HepG2 (cell line): Measurements from ENCODE around the gene POC1B. TPM values are rescaled to one million over a fixed set of nuclear protein-coding genes. Genes with fewer than 3 reads are reported as not detected.

ENCODE experiments used
- ZNF577 ChIP-seq: sonication (generic); formaldehyde crosslinking; IDR thresholded peaks from 2 replicates; pipeline ENCODE4 v1.4.0; 2020; ENCODE audit warnings: mild to moderate bottlenecking, low read depth, missing genetic modification reagents, borderline replicate concordance
- ZNF660 ChIP-seq: sonication (generic); formaldehyde crosslinking; IDR thresholded peaks from 2 replicates; pipeline ENCODE4 v1.5.1; 2020; ENCODE audit warnings: mild to moderate bottlenecking, low read depth, missing genetic modification reagents, borderline replicate concordance
- polyA plus RNA-seq, 8 experiments: library from polyadenylated mRNA; depleted of rRNA in 3 of 8; stranded (reverse) in 7 of 8; unstranded in 1 of 8; fragments of >200 nt; fragmentation: Illumina TruSeq in 4 of 8; extraction: Trizol in 4 of 8; gene quantifications; 2 replicates each; pipeline versions ENCODE4 v1.2.1 to v1.2.3, GENCODE V29; 2011 to 2016; ENCODE audit warnings: low read depth in 4 of 8, missing spikeins in 1 of 8, mixed read lengths in 1 of 8; ENCODE audit not compliant: insufficient read depth in 1 of 8
- total RNA-seq, 5 experiments: library from RNA; depleted of rRNA; stranded (reverse); fragments of >200 nt; fragmentation: Illumina TruSeq; extraction: Trizol; gene quantifications; 2 replicates each; pipeline ENCODE4 v1.2.3, GENCODE V29; 2016; ENCODE audit warnings: low read depth in 1 of 5
- TF ChIP-seq, protein P1 (sequence below): IDR thresholded peaks from 2 replicates; pipeline ENCODE4 v1.6.1; 2016; ENCODE audit warnings: low read depth, missing genetic modification reagents, missing compliant biosample characterization
- TF ChIP-seq, protein P2 (sequence below): IDR thresholded peaks from 2 replicates; pipeline ENCODE4 v1.6.1; 2016; ENCODE audit warnings: mild to moderate bottlenecking, missing biosample characterization, missing genetic modification reagents
- TF ChIP-seq, protein P3 (sequence below): IDR thresholded peaks from 2 replicates; pipeline ENCODE4 v1.6.1; 2016; ENCODE audit warnings: mild to moderate bottlenecking

Gene POC1B
- total and polyA plus RNA-seq, 2 of the 13 experiments (the other 11 are each of a cell fraction or from before 2014, with no cell fraction given), result 9.3 to 11.0 TPM

DNA sequence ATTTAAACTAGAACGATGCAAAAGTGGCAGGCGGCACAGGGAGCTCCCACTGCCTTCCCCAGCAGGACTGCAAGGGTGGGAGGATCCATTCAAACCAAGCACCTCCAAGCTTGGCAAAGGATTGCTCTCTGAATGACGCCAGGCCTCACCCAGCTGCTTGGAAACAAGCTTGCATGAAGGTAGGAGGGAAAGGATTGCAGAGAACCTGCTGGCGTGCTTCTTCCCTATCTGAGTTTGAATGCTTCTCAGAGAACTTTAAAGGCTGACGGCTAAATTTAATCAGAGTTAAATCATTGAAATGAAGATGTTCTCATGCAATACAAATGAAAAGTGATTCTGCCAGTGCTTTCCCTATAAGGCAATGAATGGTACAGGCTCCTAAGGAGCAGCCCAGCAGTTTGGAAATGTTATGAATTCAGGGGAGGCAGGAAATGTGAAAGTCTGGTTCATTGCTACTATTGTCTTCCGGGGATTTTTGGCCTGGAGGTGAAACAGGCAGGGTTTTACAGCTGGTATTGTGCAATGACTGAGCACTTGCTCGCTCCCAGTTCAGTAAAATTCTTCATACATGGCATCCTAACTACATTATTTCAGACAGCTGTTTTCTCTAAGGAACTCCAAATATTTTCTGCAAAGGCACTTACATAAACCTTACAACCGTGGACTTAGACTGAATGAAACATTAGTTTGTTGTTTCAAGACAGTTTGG, 141.6 kb downstream of the POC1B start (continued):
- TF ChIP-seq, protein P1, sequence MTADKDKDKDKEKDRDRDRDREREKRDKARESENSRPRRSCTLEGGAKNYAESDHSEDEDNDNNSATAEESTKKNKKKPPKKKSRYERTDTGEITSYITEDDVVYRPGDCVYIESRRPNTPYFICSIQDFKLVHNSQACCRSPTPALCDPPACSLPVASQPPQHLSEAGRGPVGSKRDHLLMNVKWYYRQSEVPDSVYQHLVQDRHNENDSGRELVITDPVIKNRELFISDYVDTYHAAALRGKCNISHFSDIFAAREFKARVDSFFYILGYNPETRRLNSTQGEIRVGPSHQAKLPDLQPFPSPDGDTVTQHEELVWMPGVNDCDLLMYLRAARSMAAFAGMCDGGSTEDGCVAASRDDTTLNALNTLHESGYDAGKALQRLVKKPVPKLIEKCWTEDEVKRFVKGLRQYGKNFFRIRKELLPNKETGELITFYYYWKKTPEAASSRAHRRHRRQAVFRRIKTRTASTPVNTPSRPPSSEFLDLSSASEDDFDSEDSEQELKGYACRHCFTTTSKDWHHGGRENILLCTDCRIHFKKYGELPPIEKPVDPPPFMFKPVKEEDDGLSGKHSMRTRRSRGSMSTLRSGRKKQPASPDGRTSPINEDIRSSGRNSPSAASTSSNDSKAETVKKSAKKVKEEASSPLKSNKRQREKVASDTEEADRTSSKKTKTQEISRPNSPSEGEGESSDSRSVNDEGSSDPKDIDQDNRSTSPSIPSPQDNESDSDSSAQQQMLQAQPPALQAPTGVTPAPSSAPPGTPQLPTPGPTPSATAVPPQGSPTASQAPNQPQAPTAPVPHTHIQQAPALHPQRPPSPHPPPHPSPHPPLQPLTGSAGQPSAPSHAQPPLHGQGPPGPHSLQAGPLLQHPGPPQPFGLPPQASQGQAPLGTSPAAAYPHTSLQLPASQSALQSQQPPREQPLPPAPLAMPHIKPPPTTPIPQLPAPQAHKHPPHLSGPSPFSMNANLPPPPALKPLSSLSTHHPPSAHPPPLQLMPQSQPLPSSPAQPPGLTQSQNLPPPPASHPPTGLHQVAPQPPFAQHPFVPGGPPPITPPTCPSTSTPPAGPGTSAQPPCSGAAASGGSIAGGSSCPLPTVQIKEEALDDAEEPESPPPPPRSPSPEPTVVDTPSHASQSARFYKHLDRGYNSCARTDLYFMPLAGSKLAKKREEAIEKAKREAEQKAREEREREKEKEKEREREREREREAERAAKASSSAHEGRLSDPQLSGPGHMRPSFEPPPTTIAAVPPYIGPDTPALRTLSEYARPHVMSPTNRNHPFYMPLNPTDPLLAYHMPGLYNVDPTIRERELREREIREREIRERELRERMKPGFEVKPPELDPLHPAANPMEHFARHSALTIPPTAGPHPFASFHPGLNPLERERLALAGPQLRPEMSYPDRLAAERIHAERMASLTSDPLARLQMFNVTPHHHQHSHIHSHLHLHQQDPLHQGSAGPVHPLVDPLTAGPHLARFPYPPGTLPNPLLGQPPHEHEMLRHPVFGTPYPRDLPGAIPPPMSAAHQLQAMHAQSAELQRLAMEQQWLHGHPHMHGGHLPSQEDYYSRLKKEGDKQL (CRISPR knock-in tag), result no peak
- TF ChIP-seq ZNF577 (CRISPR knock-in tag) (no peak), ZNF660 (CRISPR knock-in tag) (no peak)
- TF ChIP-seq, protein P2, sequence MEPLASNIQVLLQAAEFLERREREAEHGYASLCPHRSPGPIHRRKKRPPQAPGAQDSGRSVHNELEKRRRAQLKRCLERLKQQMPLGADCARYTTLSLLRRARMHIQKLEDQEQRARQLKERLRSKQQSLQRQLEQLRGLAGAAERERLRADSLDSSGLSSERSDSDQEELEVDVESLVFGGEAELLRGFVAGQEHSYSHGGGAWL, result no peak
- TF ChIP-seq, protein P3, sequence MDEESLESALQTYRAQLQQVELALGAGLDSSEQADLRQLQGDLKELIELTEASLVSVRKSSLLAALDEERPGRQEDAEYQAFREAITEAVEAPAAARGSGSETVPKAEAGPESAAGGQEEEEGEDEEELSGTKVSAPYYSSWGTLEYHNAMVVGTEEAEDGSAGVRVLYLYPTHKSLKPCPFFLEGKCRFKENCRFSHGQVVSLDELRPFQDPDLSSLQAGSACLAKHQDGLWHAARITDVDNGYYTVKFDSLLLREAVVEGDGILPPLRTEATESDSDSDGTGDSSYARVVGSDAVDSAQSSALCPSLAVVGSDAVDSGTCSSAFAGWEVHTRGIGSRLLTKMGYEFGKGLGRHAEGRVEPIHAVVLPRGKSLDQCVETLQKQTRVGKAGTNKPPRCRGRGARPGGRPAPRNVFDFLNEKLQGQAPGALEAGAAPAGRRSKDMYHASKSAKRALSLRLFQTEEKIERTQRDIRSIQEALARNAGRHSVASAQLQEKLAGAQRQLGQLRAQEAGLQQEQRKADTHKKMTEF (CRISPR knock-in tag), result no peak; the same call in 1 of the 2 replicates
